H1 (cell line): Measurements from ENCODE around the gene GNAI2. TPM values are rescaled to one million over a fixed set of nuclear protein-coding genes. Genes with fewer than 3 reads are reported as not detected.

Experiments
- CEBPB ChIP-seq: IDR thresholded peaks from 2 replicates; pipeline ENCODE4 v1.6.1; 2012; ENCODE audit warnings: low read depth, low read length
- TAF7 ChIP-seq: optimal IDR thresholded peaks from 2 replicates; pipeline ENCODE3; 2011; ENCODE audit warnings: low read depth, mild to moderate bottlenecking, inconsistent platforms, low read length, moderate library complexity, borderline replicate concordance
- TBP ChIP-seq: IDR thresholded peaks from 2 replicates; pipeline ENCODE4 v1.6.1; 2011; ENCODE audit warnings: low read depth, low read length, improper control_type of control experiment
- polyA plus RNA-seq, 7 experiments: library from polyadenylated mRNA; depleted of rRNA in 3 of 7; stranded (reverse) in 5 of 7; unstranded in 2 of 7; fragments of >200 nt in 5 of 7; fragments of 200-250 nt in 2 of 7; gene quantifications; 1 replicate in 5 of 7; 2 replicates in 1 of 7; 4 replicates in 1 of 7; pipeline versions ENCODE4 v1.2.1 to v1.2.3, GENCODE V29; 2011 to 2013; ENCODE audit warnings: missing spikeins in 2 of 7, mixed read lengths in 2 of 7
- total RNA-seq: library from RNA; stranded (reverse); fragmentation: NEBNext Ultra II Directional; extraction: Animal tissue kit (Norgen Biotek cat#: 25700); gene quantifications from 2 replicates; pipeline ENCODE4 v1.2.1, GENCODE V29; 2021
- TF ChIP-seq, protein P1 (sequence below): IDR thresholded peaks from 2 replicates; pipeline ENCODE4 v1.6.1; 2011; ENCODE audit warnings: low read depth, mild to moderate bottlenecking, low read length; ENCODE audit not compliant: insufficient read depth

Gene GNAI2
- total and polyA plus RNA-seq, 2 of the 8 experiments (the other 6 are each of a cell fraction or from before 2014, with no cell fraction given): 168 to 539 TPM

DNA sequence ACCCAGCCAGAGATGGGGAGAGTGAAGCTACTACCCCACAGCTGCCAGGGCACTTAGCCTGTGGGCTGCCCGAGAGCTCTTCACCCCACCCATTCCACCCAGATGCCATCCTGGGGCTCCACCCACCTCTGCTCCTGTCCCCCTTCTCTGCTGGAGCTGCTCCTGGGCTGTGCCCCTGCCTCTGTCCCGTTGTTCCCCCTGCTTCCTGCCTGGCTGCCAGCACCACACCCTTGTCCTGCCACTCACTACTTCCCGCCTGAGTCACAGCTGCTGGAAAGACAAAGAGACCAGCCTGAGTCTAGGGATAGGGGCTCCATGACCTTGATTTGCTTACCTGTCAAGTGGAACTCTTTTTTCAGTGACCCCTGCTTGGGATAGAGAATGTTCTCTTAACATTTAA, 12.4 kb downstream of the GNAI2 start (continued):
- TF ChIP-seq, protein P1, sequence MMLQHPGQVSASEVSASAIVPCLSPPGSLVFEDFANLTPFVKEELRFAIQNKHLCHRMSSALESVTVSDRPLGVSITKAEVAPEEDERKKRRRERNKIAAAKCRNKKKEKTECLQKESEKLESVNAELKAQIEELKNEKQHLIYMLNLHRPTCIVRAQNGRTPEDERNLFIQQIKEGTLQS: no peak
- no peak for TF ChIP-seq CEBPB
- no peak for TF ChIP-seq TAF7
- no peak for TF ChIP-seq TBP
- TF ChIP-seq, all 59 proteins: peak for 0
